TTC549 (cell line): ENCODE results near the gene NUAK2.
A peak's percentile ranks its signal among the peaks of the same experiment; 100 is the strongest.

Experiments used
- FAIRE-seq: peaks from 2 replicates; lab custom pipeline; 2012; peaks lifted over from hg19 to GRCh38; lab: Jason Lieb, UNC

The NUAK2 gene

GRCh38 chr1:205273551-205273982, 48.0 kb downstream of the NUAK2 start:
- FAIRE-seq, result peak; percentile 81

GRCh38 chr1:205272536-205272935, 49.0 kb downstream of the NUAK2 start:
- no peak for FAIRE-seq

- no peak for FAIRE-seq
Measured at GRCh38 chr1:205271745-205272144, 49.8 kb downstream of the NUAK2 start.

GRCh38 chr1:205271277-205271676, 50.3 kb downstream of the NUAK2 start:
- FAIRE-seq, result no peak

DNA sequence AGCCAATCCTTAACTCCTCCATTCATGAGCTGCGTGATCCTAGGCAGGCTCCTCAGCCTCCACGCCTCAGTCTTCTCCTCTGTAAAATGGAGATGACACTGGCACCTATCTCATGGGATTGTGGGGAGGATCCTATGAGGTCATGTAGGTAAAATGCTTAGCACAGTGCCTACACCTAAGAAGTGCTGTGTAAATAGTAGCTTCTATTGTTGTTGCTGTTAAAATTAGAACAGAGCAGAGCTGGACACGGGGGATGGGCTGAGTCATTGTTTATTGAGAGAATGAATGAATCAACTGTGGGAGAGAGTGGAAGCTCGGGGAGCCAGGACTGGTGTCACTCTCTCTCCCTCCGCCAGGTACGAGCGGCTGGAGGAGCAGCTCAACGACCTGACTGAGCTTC, 50.8 kb downstream of the NUAK2 start:
- no peak for FAIRE-seq

GRCh38 chr1:205270271-205270670, 51.3 kb downstream of the NUAK2 start:
- no peak for FAIRE-seq

GRCh38 chr1:205269711-205270110, 51.8 kb downstream of the NUAK2 start:
- no peak for FAIRE-seq

GRCh38 chr1:205268846-205269680, 52.5 kb downstream of the NUAK2 start:
- no peak for FAIRE-seq

DNA sequence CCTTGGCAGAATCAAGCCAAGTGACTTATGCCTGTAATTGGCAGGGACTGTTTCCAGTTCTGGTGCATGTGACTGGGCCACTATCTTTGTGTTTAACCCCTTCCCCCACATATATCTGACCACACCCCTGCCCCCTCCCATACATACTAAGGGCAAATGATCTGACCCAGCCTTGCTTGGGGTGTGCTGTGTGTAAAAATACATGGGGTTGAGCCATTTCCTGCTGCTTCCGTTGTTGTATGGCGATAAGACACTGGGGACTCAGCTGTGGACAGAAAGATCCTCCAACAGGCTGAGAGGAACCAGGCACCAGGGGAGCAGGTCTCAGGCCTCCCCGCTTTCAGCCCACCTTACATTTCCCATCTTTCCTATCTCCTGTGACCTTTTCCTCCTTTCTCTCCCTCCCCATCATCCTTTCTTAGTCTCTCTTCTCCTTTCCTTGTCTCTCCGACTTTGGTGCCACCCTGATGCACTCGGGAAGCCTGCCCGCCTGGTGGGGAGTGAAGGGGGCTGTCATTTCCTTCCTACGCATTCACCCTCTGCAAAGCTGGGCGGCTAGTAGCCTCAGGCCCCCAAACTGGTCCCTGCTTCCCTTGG, 54.1 kb downstream of the NUAK2 start:
- FAIRE-seq, result no peak

DNA sequence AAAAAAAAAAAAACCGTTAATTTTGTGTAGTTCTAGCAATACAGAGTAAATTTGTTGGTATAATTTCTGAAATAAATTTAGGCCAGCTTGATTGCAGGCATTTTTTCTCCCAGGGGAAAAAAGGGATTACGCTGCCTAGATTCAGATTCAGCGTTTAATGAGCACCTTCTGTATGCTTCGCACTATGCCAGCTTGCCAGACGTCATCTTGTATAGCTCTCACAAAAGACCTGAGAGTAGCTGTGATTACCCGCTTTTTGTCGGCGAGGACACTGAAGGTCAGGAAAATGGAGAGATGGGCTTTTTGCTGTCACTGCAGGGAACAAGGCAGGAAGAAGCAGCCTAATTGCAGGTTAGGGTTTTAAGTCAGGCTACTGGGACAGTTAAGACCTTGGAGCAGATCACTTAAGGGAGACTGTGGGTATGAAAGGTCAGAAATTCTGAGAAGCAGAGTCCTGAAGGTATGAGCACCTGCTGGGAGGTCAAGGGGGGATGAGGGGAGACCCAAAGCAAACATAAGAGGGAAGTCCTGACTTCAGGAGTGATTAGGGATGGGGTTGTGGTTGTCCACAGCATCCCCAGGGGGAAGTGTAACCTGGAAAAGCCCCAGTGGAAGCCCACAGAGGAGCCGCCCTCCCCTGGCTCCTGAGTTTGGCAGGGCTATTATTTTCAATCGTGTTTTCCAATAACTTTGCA, 54.8 kb downstream of the NUAK2 start:
- no peak for FAIRE-seq

GRCh38 chr1:205263580-205264190, 57.9 kb downstream of the NUAK2 start:
- no peak for FAIRE-seq

- no peak for FAIRE-seq
Measured at GRCh38 chr1:205262731-205263171, 58.8 kb downstream of the NUAK2 start.

DNA sequence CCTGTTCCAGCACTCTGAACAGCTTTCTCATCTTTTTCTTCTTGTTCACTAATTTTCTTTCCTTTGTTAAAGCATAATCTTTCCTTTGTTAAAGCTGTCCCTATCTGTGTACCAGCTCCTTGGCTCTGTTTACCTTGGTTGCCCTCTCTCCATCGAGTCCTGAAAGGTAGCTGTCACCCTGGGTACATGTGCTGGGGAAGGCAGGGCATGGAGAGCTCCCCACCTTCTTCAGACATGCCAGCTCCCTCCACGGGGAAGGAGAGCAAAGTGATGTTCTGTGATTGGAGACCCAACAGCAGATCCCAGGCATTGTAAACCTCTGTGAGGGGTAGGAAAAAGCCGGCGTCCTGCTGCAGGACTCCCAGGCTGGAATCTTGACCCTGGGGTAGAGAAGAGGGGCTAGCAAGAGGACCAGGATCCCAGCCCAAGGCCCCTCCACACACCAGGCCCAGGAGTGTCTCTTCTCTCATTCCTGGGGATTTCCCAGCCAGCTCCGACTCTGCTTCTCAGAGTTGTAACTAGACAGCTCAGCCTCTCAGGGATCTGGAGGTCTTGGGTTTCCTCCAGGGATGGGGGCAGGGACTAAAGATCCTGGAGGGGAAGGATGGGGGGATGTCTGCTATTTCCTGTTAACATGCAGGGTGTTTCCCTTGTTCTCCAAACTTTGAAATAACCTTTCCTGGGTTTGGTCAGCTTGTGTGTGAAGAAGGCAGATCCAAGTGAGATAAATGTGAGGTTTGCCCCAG, 59.4 kb downstream of the NUAK2 start:
- no peak for FAIRE-seq

DNA sequence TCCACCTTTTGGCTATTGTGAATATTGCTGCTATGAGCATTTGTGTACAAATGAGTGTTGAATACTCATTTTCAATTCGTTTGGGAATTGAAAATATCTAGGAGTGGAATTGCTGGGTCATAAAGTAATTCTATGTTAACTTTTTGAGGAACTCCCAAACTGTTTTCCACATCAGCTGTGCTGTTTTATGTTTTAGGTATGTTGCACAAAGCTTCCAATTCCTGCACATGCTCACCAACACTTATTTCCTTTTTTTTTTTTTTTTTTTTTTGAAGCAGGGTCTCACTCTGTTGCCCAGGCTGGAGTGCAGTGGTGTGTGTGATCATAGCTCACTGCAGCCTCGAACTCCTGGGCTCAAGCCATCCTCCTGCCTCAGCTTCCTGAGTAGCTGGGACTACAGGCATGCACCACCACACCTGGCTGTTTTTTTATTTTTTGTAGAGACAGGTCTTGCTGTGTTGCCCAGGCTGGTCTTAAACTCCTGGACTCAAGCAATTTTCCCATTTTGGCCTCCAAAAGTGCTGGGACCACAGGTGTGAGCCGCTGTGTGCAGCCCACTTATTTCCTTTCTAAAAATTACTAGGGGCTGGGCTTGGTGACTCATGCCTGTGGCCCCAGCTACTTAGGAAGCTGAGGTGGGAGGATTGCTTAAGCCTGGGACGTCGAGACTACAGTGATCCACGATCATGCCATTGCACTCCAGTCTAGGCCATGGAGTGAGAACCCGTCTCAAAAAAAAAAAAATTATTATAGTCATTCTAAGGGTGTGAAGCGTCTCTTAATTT, 60.4 kb downstream of the NUAK2 start:
- no peak for FAIRE-seq

GRCh38 chr1:205259998-205260397, 61.5 kb downstream of the NUAK2 start:
- no peak for FAIRE-seq

- no peak for FAIRE-seq
Measured at GRCh38 chr1:205259324-205259832, 62.2 kb downstream of the NUAK2 start.

DNA sequence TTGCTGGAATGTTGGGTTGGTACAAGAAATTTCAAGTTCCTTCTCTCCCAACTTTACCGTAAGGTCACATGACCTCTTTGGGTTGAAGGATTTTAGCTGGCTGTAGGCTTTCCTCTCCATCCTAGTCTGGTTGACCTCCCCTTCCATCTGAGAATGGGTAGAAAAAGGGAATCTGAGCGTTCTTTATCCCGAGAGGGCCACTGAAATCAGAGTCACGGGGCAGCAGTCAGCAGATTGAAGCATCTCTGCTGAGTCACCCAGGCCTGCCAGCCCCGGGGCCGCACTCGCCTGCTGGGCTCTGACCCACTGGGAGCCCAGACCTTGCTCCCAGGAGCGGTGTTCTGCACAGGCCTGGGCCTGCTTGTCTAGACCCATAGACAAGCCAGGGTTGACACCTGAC, 62.8 kb downstream of the NUAK2 start:
- FAIRE-seq, result no peak

DNA sequence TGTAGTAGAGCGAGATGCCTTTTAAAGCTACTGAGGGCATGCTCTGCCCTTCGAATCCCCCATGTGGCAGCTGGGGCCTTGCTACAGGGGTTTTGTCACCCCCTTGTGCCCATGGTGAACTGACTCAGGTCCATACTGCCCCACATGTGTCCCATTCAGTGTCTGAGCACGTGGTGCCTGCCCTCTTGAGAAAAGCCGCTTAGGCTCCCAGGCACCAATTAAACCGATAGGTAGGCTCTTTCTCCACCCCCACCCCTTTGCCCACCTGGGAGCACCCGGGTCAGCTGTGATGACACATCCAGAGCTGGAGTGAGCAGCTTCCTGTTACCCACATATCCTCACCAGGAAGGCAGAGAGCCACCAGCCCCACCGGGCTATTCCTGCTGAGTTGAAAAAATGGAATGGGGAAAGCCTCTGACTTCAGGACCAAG, 63.3 kb downstream of the NUAK2 start:
- FAIRE-seq, result no peak

DNA sequence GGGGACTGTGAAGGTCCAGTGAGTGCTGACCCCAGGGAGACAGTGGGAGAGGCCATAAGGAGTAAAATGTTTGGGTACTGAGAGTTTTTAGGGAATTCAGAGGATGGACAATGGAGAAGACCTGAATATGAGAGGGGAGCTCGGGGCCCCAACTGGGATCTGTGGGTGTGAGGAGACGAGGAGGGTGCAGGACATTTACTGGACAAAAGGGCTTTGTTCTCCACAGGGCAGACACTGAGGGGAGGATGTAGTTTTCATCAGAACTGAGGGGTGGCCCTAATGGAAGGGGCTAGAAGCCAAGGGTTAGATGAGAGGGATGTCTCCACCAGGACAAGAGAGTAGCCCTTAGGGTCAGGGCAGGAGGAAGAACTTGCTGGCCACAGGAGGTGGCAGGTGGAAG, 63.8 kb downstream of the NUAK2 start:
- FAIRE-seq, result no peak

DNA sequence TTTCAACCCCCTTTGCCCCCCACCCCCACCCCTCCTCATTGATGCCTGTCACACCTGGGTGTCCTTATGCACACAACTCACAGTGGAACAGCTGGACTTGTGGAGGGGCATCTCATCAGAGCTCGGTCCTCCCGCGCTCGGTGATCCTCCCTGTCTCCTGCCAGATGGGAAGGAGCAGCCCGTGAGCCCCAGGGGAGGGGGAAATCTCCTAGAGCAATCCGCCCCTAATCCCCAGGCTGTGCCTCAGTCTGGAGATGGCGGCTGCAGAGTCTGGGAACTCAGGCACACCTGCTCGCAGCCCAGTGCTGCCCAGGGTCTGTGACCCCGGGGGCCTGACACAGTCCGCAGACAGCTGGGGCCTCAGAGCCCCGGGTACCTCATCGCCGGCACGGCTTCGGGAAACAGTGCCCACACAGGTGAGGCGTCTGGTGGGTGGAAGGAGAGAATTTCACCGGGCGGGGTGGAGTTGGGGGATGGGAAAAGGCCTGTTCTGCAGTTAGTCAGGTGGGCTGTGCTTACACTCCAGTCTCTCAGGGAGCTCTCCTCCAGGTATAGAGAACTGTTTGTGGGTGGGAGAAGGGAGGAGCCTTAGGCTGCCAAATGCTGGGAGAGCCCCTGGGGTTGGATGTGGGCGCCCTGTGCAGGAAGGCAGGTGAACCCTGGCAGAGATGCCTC, 64.5 kb downstream of the NUAK2 start:
- FAIRE-seq, result no peak
